ENCODE results near the gene ACTL7B.

Gene ACTL7B

GRCh38 chr9:108866001-108866420 is 10.2 kb upstream of the ACTL7B start:
- DNase-seq (ENCODE audit: insufficient read length, low spot score) (no peak), FAIRE-seq (no peak)
- no peak for TF ChIP-seq CTCF (IDR thresholded peaks at IDR 0.05; ENCODE audit: insufficient read depth, missing control alignments)

DNA sequence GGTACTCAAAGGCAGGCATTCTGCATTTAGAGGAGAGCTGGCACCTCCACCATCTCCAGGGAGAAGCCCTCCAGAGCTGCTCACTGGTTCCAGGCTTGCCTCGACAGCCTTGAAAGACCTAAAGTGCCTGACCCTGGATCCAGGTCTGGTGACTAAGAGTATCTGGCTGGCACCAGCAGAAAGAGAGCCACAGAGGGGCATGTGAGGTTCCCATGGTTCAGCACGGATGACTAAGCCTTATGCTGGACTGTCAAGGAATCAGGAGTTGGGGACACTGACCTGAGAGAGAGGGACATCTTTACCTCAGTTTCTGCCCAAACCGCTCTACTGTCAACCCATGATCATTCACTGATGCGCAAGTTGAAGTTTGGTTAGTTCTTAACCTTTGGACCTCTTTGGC is 9.3 kb upstream of the ACTL7B start:
- FAIRE-seq (no peak), DNase-seq (ENCODE audit: insufficient read length, low spot score) (no peak)
- TF ChIP-seq CTCF (IDR thresholded peaks at IDR 0.05; ENCODE audit: insufficient read depth, missing control alignments), result no peak

- FAIRE-seq (no peak), DNase-seq (ENCODE audit: insufficient read length, low spot score) (no peak)
- no peak for TF ChIP-seq CTCF (IDR thresholded peaks at IDR 0.05; ENCODE audit: insufficient read depth, missing control alignments)
These were observed 8.7 kb upstream of the ACTL7B start for GRCh38 chr9:108864446-108864845.

DNA sequence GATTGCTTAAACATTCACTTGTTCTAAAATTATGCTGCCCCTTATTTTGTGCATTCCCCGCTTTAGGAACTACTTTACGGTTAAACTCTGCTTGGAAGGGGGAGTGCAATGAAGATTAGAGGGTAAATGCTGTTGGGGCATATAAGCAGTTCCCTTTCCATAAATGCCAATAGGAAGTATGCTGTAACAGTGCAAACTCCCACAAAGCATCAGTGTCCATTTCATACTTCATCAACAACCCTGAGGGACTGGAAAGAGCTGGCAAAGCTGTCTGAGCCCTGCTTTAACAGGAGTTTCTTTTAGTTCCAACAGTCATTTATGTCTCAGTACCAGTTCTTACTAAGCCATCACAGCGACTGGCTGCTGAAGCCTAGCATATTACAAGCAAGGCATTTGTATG is 8.1 kb upstream of the ACTL7B start:
- no peak for DNase-seq (ENCODE audit: insufficient read length, low spot score)
- no peak for FAIRE-seq
- no peak for TF ChIP-seq CTCF (IDR thresholded peaks at IDR 0.05; ENCODE audit: insufficient read depth, missing control alignments)

DNA sequence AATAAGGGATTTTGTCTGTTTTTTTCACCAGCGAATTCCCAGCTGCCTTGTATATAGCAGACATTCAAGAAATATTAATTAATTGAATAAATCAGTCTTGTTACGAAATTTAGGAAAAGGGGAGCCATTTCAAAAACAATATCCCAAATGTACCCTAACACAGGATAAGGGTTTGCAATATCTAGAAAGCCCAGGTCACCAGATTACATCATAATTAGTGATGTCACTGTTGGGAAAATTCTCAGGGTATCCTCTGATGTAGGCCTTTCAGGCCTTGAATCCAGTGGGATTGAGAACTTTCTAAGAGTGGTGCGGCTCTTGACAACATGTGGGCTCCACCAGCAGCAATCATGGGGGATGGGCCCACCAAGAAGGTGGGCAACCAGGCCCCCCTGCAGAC is 6.2 kb upstream of the ACTL7B start, which contains the start of gene ACTL7A:
Gene ACTL7A (plus strand): TSS at position 270 of the 400 bp plus-strand sequence. CDS start 57 bp downstream, at position 327.
- DNase-seq (ENCODE audit: insufficient read length, low spot score) (no peak), FAIRE-seq (no peak)
- TF ChIP-seq CTCF (IDR thresholded peaks at IDR 0.05; ENCODE audit: insufficient read depth, missing control alignments), result no peak

- FAIRE-seq (no peak), DNase-seq (ENCODE audit: insufficient read length, low spot score) (no peak)
- no peak for TF ChIP-seq CTCF (IDR thresholded peaks at IDR 0.05; ENCODE audit: insufficient read depth, missing control alignments)
These were observed 5.7 kb upstream of the ACTL7B start for GRCh38 chr9:108861464-108861863.

DNA sequence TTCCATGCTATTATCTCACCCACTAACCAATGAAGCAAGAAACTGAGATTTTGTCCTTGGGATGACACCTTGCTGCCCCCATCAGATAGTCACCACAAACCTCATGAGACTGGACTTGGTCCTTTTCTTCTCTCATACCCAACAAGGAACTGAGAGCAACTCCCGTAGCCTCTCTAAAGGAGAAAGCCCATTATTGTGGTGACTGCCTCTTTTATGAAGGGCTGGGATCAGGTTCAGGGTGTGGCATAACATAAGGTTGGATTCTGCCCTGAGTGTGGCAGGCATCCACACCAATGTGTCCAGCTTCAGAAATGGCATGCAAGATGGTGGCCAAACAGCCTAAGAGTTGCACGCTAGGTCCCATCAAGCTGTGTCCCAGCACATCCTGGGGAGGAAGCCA is 5.0 kb upstream of the ACTL7B start:
- no peak for TF ChIP-seq CTCF (IDR thresholded peaks at IDR 0.05; ENCODE audit: insufficient read depth, missing control alignments)
- DNase-seq (ENCODE audit: insufficient read length, low spot score) (no peak), FAIRE-seq (no peak)

Data from D721Med (cell line).